Lower lobe of right lung (tissue), 2 donors: ENCODE measurements around the gene PPP2R5A. TPM values are rescaled to one million over a fixed set of nuclear protein-coding genes. Genes with fewer than 3 reads are reported as not detected.
A peak's percentile ranks its signal among the peaks of the same experiment; 100 is the strongest.
"Not testable (repeated sequence)": the region's sequence is repeated elsewhere in the genome, so short reads cannot be mapped to it uniquely, and the experiment has no call there.

Source experiments
- ATAC-seq, 2 donors: fragments of 200-7000 bp; cut with Tn5 transposase; one replicate each; pipeline ENCODE4 v1.9.1; 2020 to 2022; ENCODE audit warnings: mild to moderate bottlenecking in 2 of 2, moderate library complexity in 2 of 2
- DNase-seq: peaks from one replicate; pipeline ENCODE4 v3.0.0-alpha.2; 2020
- H3K27ac ChIP-seq: fragments of 200-600 bp; one replicate; pipeline ENCODE4 v1.8.0; 2022
- H3K27me3 ChIP-seq: fragments of 200-600 bp; one replicate; pipeline ENCODE4 v1.8.0; 2022; ENCODE audit warnings: low read depth
- H3K36me3 ChIP-seq: fragments of 200-600 bp; one replicate; pipeline ENCODE4 v1.8.0; 2022; ENCODE audit warnings: mild to moderate bottlenecking
- H3K4me1 ChIP-seq: fragments of 200-600 bp; one replicate; pipeline ENCODE4 v1.8.0; 2022
- H3K4me3 ChIP-seq: fragments of 200-600 bp; one replicate; pipeline ENCODE4 v1.8.0; 2022; ENCODE audit warnings: mild to moderate bottlenecking
- H3K9me3 ChIP-seq: fragments of 200-600 bp; one replicate; pipeline ENCODE4 v1.8.0; 2022
- intact Hi-C: fragments of 100-400 bp; cut with DNase I; formaldehyde crosslinking; loops from one replicate; pipeline ENCODE4 v1.11.0; 2022
- total RNA-seq: library from RNA; stranded (reverse); fragmentation: NEBNext Ultra II Directional; extraction: Animal tissue kit (Norgen Biotek cat#: 25700); gene quantifications from one replicate; pipeline ENCODE4 v1.2.1, GENCODE V29; 2021
- TF ChIP-seq, protein P1 (sequence below): fragments of 200-600 bp; IDR thresholded peaks from one replicate; pipeline ENCODE4 v1.8.0; 2022; ENCODE audit warnings: antibody characterized with exemption, mild to moderate bottlenecking
- donor health status: DM: no; HTN: yes; CAD: no; lungs with severe emphysema.

The PPP2R5A gene
- total RNA-seq, 1 donor from 2014 or later = 91.5 TPM

GRCh38 chr1:212317916-212318315, 32.7 kb downstream of the PPP2R5A start:
- no peak overlapping the region for H3K27ac ChIP-seq
- H3K36me3 ChIP-seq = no peaks in the 10 kb centered on the region
- no peak overlapping the region for H3K4me3 ChIP-seq
- peaks cover 25% of the 10 kb centered on the region for H3K4me1 ChIP-seq
- TF ChIP-seq, protein P1, sequence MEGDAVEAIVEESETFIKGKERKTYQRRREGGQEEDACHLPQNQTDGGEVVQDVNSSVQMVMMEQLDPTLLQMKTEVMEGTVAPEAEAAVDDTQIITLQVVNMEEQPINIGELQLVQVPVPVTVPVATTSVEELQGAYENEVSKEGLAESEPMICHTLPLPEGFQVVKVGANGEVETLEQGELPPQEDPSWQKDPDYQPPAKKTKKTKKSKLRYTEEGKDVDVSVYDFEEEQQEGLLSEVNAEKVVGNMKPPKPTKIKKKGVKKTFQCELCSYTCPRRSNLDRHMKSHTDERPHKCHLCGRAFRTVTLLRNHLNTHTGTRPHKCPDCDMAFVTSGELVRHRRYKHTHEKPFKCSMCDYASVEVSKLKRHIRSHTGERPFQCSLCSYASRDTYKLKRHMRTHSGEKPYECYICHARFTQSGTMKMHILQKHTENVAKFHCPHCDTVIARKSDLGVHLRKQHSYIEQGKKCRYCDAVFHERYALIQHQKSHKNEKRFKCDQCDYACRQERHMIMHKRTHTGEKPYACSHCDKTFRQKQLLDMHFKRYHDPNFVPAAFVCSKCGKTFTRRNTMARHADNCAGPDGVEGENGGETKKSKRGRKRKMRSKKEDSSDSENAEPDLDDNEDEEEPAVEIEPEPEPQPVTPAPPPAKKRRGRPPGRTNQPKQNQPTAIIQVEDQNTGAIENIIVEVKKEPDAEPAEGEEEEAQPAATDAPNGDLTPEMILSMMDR = no peak
- H3K9me3 ChIP-seq = no peaks in the 10 kb centered on the region
- intact Hi-C loops = no loop called here
- H3K27me3 ChIP-seq = no peaks in the 10 kb centered on the region
- no peak for ATAC-seq
- no peak for DNase-seq

- not testable (repeated sequence) for DNase-seq
Measured at GRCh38 chr1:212321031-212321430, 35.8 kb downstream of the PPP2R5A start.

DNA sequence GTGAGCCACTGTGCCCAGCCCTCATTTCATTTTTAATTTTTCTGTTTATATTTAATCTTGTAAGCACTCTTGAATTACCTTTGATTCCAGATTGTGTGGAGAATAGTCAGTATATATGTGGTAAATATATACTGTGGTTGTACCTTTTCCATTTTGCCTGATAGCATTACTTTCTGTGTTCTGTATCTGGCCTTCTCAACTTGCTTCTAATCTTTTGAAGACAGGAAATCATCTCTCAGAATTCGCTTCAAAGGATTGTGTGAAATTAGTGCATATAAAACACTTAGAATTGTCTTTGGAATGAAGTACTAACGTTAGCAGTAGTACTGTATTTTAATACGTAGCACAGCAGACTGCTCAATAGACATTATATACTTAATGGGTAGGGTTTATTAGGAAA, 37.9 kb downstream of the PPP2R5A start:
- ATAC-seq = no peak
- no peak for DNase-seq
- Histone ChIP-seq H3K4me1 (peaks cover 8% of the 10 kb centered on the region), H3K9me3 (no peaks in the 10 kb centered on the region), H3K4me3 (no peak overlapping the region), H3K27me3 (no peaks in the 10 kb centered on the region), H3K27ac (no peak overlapping the region), H3K36me3 (no peaks in the 10 kb centered on the region)
- TF ChIP-seq, protein P1 = no peak
- intact Hi-C loops = no loop called here

More at GRCh38 chr1:212321031-212321430, 35.8 kb downstream of the PPP2R5A start:
- intact Hi-C loops, H3K9me3 ChIP-seq, H3K4me3 ChIP-seq, ATAC-seq, H3K27me3 ChIP-seq, H3K27ac ChIP-seq, H3K36me3 ChIP-seq: not testable (repeated sequence)
- H3K4me1 ChIP-seq = peaks cover 10% of the 10 kb centered on the region

- intact Hi-C loops = no loop called here
- TF ChIP-seq, protein P1 = no peak
- Histone ChIP-seq H3K9me3 (no peaks in the 10 kb centered on the region), H3K27me3 (no peaks in the 10 kb centered on the region), H3K36me3 (peaks cover 16% of the 10 kb centered on the region), H3K4me3 (no peak overlapping the region), H3K27ac (no peak overlapping the region), H3K4me1 (peaks cover 8% of the 10 kb centered on the region)
- DNase-seq (no peak), ATAC-seq (no peak)
Measured at GRCh38 chr1:212326541-212326940, 41.3 kb downstream of the PPP2R5A start.

- Histone ChIP-seq H3K27me3 (no peaks in the 10 kb centered on the region), H3K4me1 (peaks cover 8% of the 10 kb centered on the region), H3K36me3 (peaks cover 28% of the 10 kb centered on the region), H3K9me3 (no peaks in the 10 kb centered on the region), H3K4me3 (no peak overlapping the region), H3K27ac (no peak overlapping the region)
- ATAC-seq = peak in 1 of 2 donors; percentile 51
- TF ChIP-seq, protein P1 = no peak
- no peak for DNase-seq
- intact Hi-C loops = no loop called here
Measured at GRCh38 chr1:212328248-212328647, 43.0 kb downstream of the PPP2R5A start.

GRCh38 chr1:212329105-212329504, 43.9 kb downstream of the PPP2R5A start:
- H3K4me1 ChIP-seq = peaks cover 8% of the 10 kb centered on the region
- H3K27ac ChIP-seq = no peak overlapping the region
- H3K4me3 ChIP-seq = no peak overlapping the region
- peaks cover 37% of the 10 kb centered on the region for H3K36me3 ChIP-seq
- no peak for ATAC-seq
- no peaks in the 10 kb centered on the region for H3K9me3 ChIP-seq
- TF ChIP-seq, protein P1 = no peak
- DNase-seq = no peak
- intact Hi-C loops = no loop called here
- no peaks in the 10 kb centered on the region for H3K27me3 ChIP-seq
